Muscle of back (tissue), 13 donors: ENCODE results near the gene SGCA. TPM values are rescaled to one million over a fixed set of nuclear protein-coding genes. Genes with fewer than 3 reads are reported as not detected.

ENCODE experiments used
- DNase-seq, 3 donors: peaks; one replicate each; pipeline versions ENCODE4 v3.0.0 to v3.0.0-alpha.2; 2013
- long read RNA-seq, 9 donors: transcript quantifications; one replicate each; lab custom pipeline, GENCODE V29; 2026
- polyA plus RNA-seq, 10 donors: library from polyadenylated mRNA; unstranded; fragments of 120-200 nt; gene quantifications; one replicate each; pipeline ENCODE4 v1.2.1, GENCODE V29; 2013; ENCODE audit not compliant: insufficient read length in 10 of 10

SGCA gene
- polyA plus RNA-seq: 100 to 1,000 TPM; 170 to 300 (median 255) TPM
- long read RNA-seq, donor 1, transcript SGCA-201 (10 exons, 1,432 nt): major isoform, 37 of 12,782 reads
- long read RNA-seq, donor 1, transcript SGCA-202 (8 exons, 1,057 nt): minor isoform, 13 of 12,782 reads
- long read RNA-seq, donor 1, transcript SGCA-205 (2 exons, 494 nt): minor isoform, 19 of 12,782 reads
- long read RNA-seq, donor 1, partial matches to known transcripts: 12,548 of 12,782 reads
- long read RNA-seq, donor 1, other reads (novel, unspliced or antisense): 165 of 12,782 reads
- long read RNA-seq, donor 2, transcript SGCA-201 (10 exons, 1,432 nt): major isoform, 38 of 156 reads
- long read RNA-seq, donor 2, transcript SGCA-202 (8 exons, 1,057 nt): minor isoform, 20 of 156 reads
- long read RNA-seq, donor 2, transcript SGCA-205 (2 exons, 494 nt): minor isoform, 18 of 156 reads
- long read RNA-seq, donor 2, partial matches to known transcripts: 17 of 156 reads
- long read RNA-seq, donor 2, other reads (novel, unspliced or antisense): 60 of 156 reads
- long read RNA-seq, donor 3, partial matches to known transcripts: 0 of 14 reads
- long read RNA-seq, donor 3, other reads (novel, unspliced or antisense): 14 of 14 reads
- long read RNA-seq, donor 4, transcript SGCA-205 (2 exons, 494 nt): minor isoform, 6 of 10,015 reads
- long read RNA-seq, donor 4, transcript SGCA-202 (8 exons, 1,057 nt): minor isoform, 11 of 10,015 reads
- long read RNA-seq, donor 4, transcript SGCA-201 (10 exons, 1,432 nt): major isoform, 30 of 10,015 reads
- long read RNA-seq, donor 4, partial matches to known transcripts: 9,672 of 10,015 reads
- long read RNA-seq, donor 4, other reads (novel, unspliced or antisense): 295 of 10,015 reads
- long read RNA-seq, donor 5, transcript SGCA-201 (10 exons, 1,432 nt): major isoform, 39 of 23,713 reads
- long read RNA-seq, donor 5, transcript SGCA-202 (8 exons, 1,057 nt): minor isoform, 14 of 23,713 reads
- long read RNA-seq, donor 5, transcript SGCA-205 (2 exons, 494 nt): minor isoform, 18 of 23,713 reads
- long read RNA-seq, donor 5, partial matches to known transcripts: 23,124 of 23,713 reads
- long read RNA-seq, donor 5, other reads (novel, unspliced or antisense): 515 of 23,713 reads
- long read RNA-seq, donor 6, transcript SGCA-201 (10 exons, 1,432 nt): major isoform, 33 of 233 reads
- long read RNA-seq, donor 6, transcript SGCA-205 (2 exons, 494 nt): minor isoform, 19 of 233 reads
- long read RNA-seq, donor 6, transcript SGCA-202 (8 exons, 1,057 nt): minor isoform, 23 of 233 reads
- long read RNA-seq, donor 6, partial matches to known transcripts: 56 of 233 reads
- long read RNA-seq, donor 6, other reads (novel, unspliced or antisense): 99 of 233 reads
- long read RNA-seq, donor 7, transcript SGCA-202 (8 exons, 1,057 nt): minor isoform, 19 of 8,911 reads
- long read RNA-seq, donor 7, transcript SGCA-205 (2 exons, 494 nt): minor isoform, 14 of 8,911 reads
- long read RNA-seq, donor 7, transcript SGCA-201 (10 exons, 1,432 nt): major isoform, 29 of 8,911 reads
- long read RNA-seq, donor 7, partial matches to known transcripts: 8,750 of 8,911 reads
- long read RNA-seq, donor 7, other reads (novel, unspliced or antisense): 95 of 8,911 reads
- long read RNA-seq, donor 8, transcript SGCA-205 (2 exons, 494 nt): minor isoform, 11 of 8,926 reads
- long read RNA-seq, donor 8, transcript SGCA-201 (10 exons, 1,432 nt): major isoform, 12 of 8,926 reads
- long read RNA-seq, donor 8, partial matches to known transcripts: 8,806 of 8,926 reads
- long read RNA-seq, donor 8, other reads (novel, unspliced or antisense): 90 of 8,926 reads
- long read RNA-seq, donor 9, partial matches to known transcripts: 1,998 of 2,036 reads
- long read RNA-seq, donor 9, other reads (novel, unspliced or antisense): 31 of 2,036 reads

GRCh38 chr17:50165867-50166517 is at the start of gene SGCA:
SGCA (plus strand) TSS chr17:50166005; CDS start chr17:50166041, 36 bp downstream.
- peak in 2 of 3 donors; percentile 53 to 73 for DNase-seq

GRCh38 chr17:50117202-50118051 is 48.4 kb upstream of the SGCA start:
- peak in 2 of 3 donors; percentile 74 to 86 for DNase-seq

- no peak for DNase-seq
These were observed 47.6 kb upstream of the SGCA start for GRCh38 chr17:50118076-50118827.

- no peak for DNase-seq
These were observed 47.0 kb upstream of the SGCA start for GRCh38 chr17:50118828-50119218.

GRCh38 chr17:50120475-50121253 is 45.1 kb upstream of the SGCA start:
- no peak for DNase-seq

GRCh38 chr17:50122945-50123344 is 42.9 kb upstream of the SGCA start:
- no peak for DNase-seq

- peak in 1 of 3 donors; percentile 71 for DNase-seq
These were observed 42.0 kb upstream of the SGCA start for GRCh38 chr17:50123649-50124349.

- DNase-seq: no peak
These were observed 40.3 kb upstream of the SGCA start for GRCh38 chr17:50125420-50125997.

- DNase-seq: no peak
These were observed 38.0 kb upstream of the SGCA start for GRCh38 chr17:50127697-50128361.

GRCh38 chr17:50128441-50129352 is 37.1 kb upstream of the SGCA start:
- DNase-seq: peak in 1 of 3 donors; percentile 77

- no peak for DNase-seq
These were observed 36.5 kb upstream of the SGCA start for GRCh38 chr17:50129353-50129727.

GRCh38 chr17:50129728-50130558 is 35.9 kb upstream of the SGCA start, which contains the start of gene SAMD14:
SAMD14 (minus strand) TSS chr17:50130160; CDS start chr17:50124959, 5,201 bp downstream.
- peak in 1 of 3 donors; percentile 63 for DNase-seq

GRCh38 chr17:50130559-50131305 is 35.1 kb upstream of the SGCA start:
- no peak for DNase-seq
